ENCODE measurements around the gene MBNL1.
"Not testable (repeated sequence)": the region's sequence is repeated elsewhere in the genome, so short reads cannot be mapped to it uniquely, and the experiment has no call there.

MBNL1 gene

GRCh38 chr3:152385761-152386160 is 117.0 kb downstream of the MBNL1 start:
- peaks cover 2% of the 10 kb centered on the region for H3K36me3 ChIP-seq (ENCODE audit: control insufficient read depth, insufficient read depth, low read length)
- H3K4me1 ChIP-seq (ENCODE audit: control insufficient read depth, insufficient read depth, low read length): peaks cover 47% of the 10 kb centered on the region
- H3K9ac ChIP-seq (ENCODE audit: low read length): no peak overlapping the region
- H3K27me3 ChIP-seq (ENCODE audit: control insufficient read depth, insufficient read depth, low read length): no peaks in the 10 kb centered on the region
- no peak overlapping the region for H3K4me3 ChIP-seq (ENCODE audit: low read length)
- peak overlapping the region; percentile 72 for H3K27ac ChIP-seq (ENCODE audit: low read depth, low read length)

- H3K4me1 ChIP-seq (ENCODE audit: control insufficient read depth, insufficient read depth, low read length): peaks cover 48% of the 10 kb centered on the region
- no peaks in the 10 kb centered on the region for H3K27me3 ChIP-seq (ENCODE audit: control insufficient read depth, insufficient read depth, low read length)
- peak overlapping the region; percentile 72 for H3K27ac ChIP-seq (ENCODE audit: low read depth, low read length)
Observed at GRCh38 chr3:152386208-152386607, 117.5 kb downstream of the MBNL1 start.

GRCh38 chr3:152388631-152389030 is 119.9 kb downstream of the MBNL1 start:
- H3K9ac ChIP-seq (ENCODE audit: low read length): no peak overlapping the region

More at GRCh38 chr3:152386208-152386607, 117.5 kb downstream of the MBNL1 start:
- H3K4me3 ChIP-seq (ENCODE audit: low read length): no peak overlapping the region
- H3K36me3 ChIP-seq (ENCODE audit: control insufficient read depth, insufficient read depth, low read length): peaks cover 2% of the 10 kb centered on the region
- no peak overlapping the region for H3K9ac ChIP-seq (ENCODE audit: low read length)

GRCh38 chr3:152389316-152389934 is 120.7 kb downstream of the MBNL1 start:
- Histone ChIP-seq H3K4me3 (ENCODE audit: low read length) (no peak overlapping the region), H3K9ac (ENCODE audit: low read length) (no peak overlapping the region), H3K36me3 (ENCODE audit: control insufficient read depth, insufficient read depth, low read length) (no peaks in the 10 kb centered on the region), H3K27me3 (ENCODE audit: control insufficient read depth, insufficient read depth, low read length) (no peaks in the 10 kb centered on the region), H3K4me1 (ENCODE audit: control insufficient read depth, insufficient read depth, low read length) (peaks cover 50% of the 10 kb centered on the region), H3K27ac (ENCODE audit: low read depth, low read length) (peak overlapping the region; percentile 22)

More at GRCh38 chr3:152388631-152389030, 119.9 kb downstream of the MBNL1 start:
- H3K4me1 ChIP-seq (ENCODE audit: control insufficient read depth, insufficient read depth, low read length): peaks cover 53% of the 10 kb centered on the region
- no peaks in the 10 kb centered on the region for H3K36me3 ChIP-seq (ENCODE audit: control insufficient read depth, insufficient read depth, low read length)
- no peaks in the 10 kb centered on the region for H3K27me3 ChIP-seq (ENCODE audit: control insufficient read depth, insufficient read depth, low read length)
- H3K27ac ChIP-seq (ENCODE audit: low read depth, low read length): peak overlapping the region; percentile 68
- H3K4me3 ChIP-seq (ENCODE audit: low read length): no peak overlapping the region

- H3K4me1 ChIP-seq (ENCODE audit: control insufficient read depth, insufficient read depth, low read length): peaks cover 46% of the 10 kb centered on the region
- no peak overlapping the region for H3K9ac ChIP-seq (ENCODE audit: low read length)
- peak overlapping the region; percentile 40 for H3K27ac ChIP-seq (ENCODE audit: low read depth, low read length)
- no peaks in the 10 kb centered on the region for H3K36me3 ChIP-seq (ENCODE audit: control insufficient read depth, insufficient read depth, low read length)
- no peaks in the 10 kb centered on the region for H3K27me3 ChIP-seq (ENCODE audit: control insufficient read depth, insufficient read depth, low read length)
- no peak overlapping the region for H3K4me3 ChIP-seq (ENCODE audit: low read length)
Observed at GRCh38 chr3:152390647-152391046, 121.9 kb downstream of the MBNL1 start.

- Histone ChIP-seq H3K4me3 (ENCODE audit: low read length) (no peak overlapping the region), H3K36me3 (ENCODE audit: control insufficient read depth, insufficient read depth, low read length) (no peaks in the 10 kb centered on the region), H3K4me1 (ENCODE audit: control insufficient read depth, insufficient read depth, low read length) (peaks cover 36% of the 10 kb centered on the region), H3K27ac (ENCODE audit: low read depth, low read length) (peak overlapping the region; percentile 40), H3K9ac (ENCODE audit: low read length) (no peak overlapping the region), H3K27me3 (ENCODE audit: control insufficient read depth, insufficient read depth, low read length) (no peaks in the 10 kb centered on the region)
Observed at GRCh38 chr3:152391671-152392070, 122.9 kb downstream of the MBNL1 start.

- Histone ChIP-seq H3K27ac (ENCODE audit: low read depth, low read length) (peak overlapping the region; percentile 54), H3K9ac (ENCODE audit: low read length) (no peak overlapping the region), H3K4me1 (ENCODE audit: control insufficient read depth, insufficient read depth, low read length) (peaks cover 34% of the 10 kb centered on the region), H3K4me3 (ENCODE audit: low read length) (no peak overlapping the region), H3K27me3 (ENCODE audit: control insufficient read depth, insufficient read depth, low read length) (no peaks in the 10 kb centered on the region), H3K36me3 (ENCODE audit: control insufficient read depth, insufficient read depth, low read length) (no peaks in the 10 kb centered on the region)
Observed at GRCh38 chr3:152392272-152392880, 123.6 kb downstream of the MBNL1 start.

GRCh38 chr3:152394246-152394645 is 125.5 kb downstream of the MBNL1 start:
- H3K27me3 ChIP-seq (ENCODE audit: control insufficient read depth, insufficient read depth, low read length): no peaks in the 10 kb centered on the region
- no peak overlapping the region for H3K4me3 ChIP-seq (ENCODE audit: low read length)
- no peak overlapping the region for H3K27ac ChIP-seq (ENCODE audit: low read depth, low read length)
- H3K36me3 ChIP-seq (ENCODE audit: control insufficient read depth, insufficient read depth, low read length): no peaks in the 10 kb centered on the region
- H3K9ac ChIP-seq (ENCODE audit: low read length): no peak overlapping the region
- peaks cover 34% of the 10 kb centered on the region for H3K4me1 ChIP-seq (ENCODE audit: control insufficient read depth, insufficient read depth, low read length)

- H3K27ac ChIP-seq (ENCODE audit: low read depth, low read length): peak overlapping the region; percentile 21
- no peaks in the 10 kb centered on the region for H3K36me3 ChIP-seq (ENCODE audit: control insufficient read depth, insufficient read depth, low read length)
- no peaks in the 10 kb centered on the region for H3K27me3 ChIP-seq (ENCODE audit: control insufficient read depth, insufficient read depth, low read length)
- peaks cover 46% of the 10 kb centered on the region for H3K4me1 ChIP-seq (ENCODE audit: control insufficient read depth, insufficient read depth, low read length)
- no peak overlapping the region for H3K4me3 ChIP-seq (ENCODE audit: low read length)
- no peak overlapping the region for H3K9ac ChIP-seq (ENCODE audit: low read length)
Observed at GRCh38 chr3:152395764-152396163, 127.0 kb downstream of the MBNL1 start.

- H3K27me3 ChIP-seq (ENCODE audit: control insufficient read depth, insufficient read depth, low read length): no peaks in the 10 kb centered on the region
- H3K4me1 ChIP-seq (ENCODE audit: control insufficient read depth, insufficient read depth, low read length): peaks cover 45% of the 10 kb centered on the region
- H3K9ac ChIP-seq (ENCODE audit: low read length): no peak overlapping the region
- no peak overlapping the region for H3K27ac ChIP-seq (ENCODE audit: low read depth, low read length)
- no peak overlapping the region for H3K4me3 ChIP-seq (ENCODE audit: low read length)
- H3K36me3 ChIP-seq (ENCODE audit: control insufficient read depth, insufficient read depth, low read length): no peaks in the 10 kb centered on the region
Observed at GRCh38 chr3:152396867-152397266, 128.1 kb downstream of the MBNL1 start.

- not testable (repeated sequence) for H3K4me3 ChIP-seq (ENCODE audit: low read length); H3K9ac ChIP-seq (ENCODE audit: low read length); H3K36me3 ChIP-seq (ENCODE audit: control insufficient read depth, insufficient read depth, low read length); H3K27ac ChIP-seq (ENCODE audit: low read depth, low read length); H3K27me3 ChIP-seq (ENCODE audit: control insufficient read depth, insufficient read depth, low read length)
- peaks cover 45% of the 10 kb centered on the region for H3K4me1 ChIP-seq (ENCODE audit: control insufficient read depth, insufficient read depth, low read length)
Observed at GRCh38 chr3:152397348-152397747, 128.6 kb downstream of the MBNL1 start.

GRCh38 chr3:152398495-152398894 is 129.8 kb downstream of the MBNL1 start:
- Histone ChIP-seq H3K4me1 (ENCODE audit: control insufficient read depth, insufficient read depth, low read length) (peaks cover 41% of the 10 kb centered on the region), H3K36me3 (ENCODE audit: control insufficient read depth, insufficient read depth, low read length) (no peaks in the 10 kb centered on the region), H3K4me3 (ENCODE audit: low read length) (no peak overlapping the region), H3K27ac (ENCODE audit: low read depth, low read length) (no peak overlapping the region), H3K27me3 (ENCODE audit: control insufficient read depth, insufficient read depth, low read length) (no peaks in the 10 kb centered on the region), H3K9ac (ENCODE audit: low read length) (no peak overlapping the region)

GRCh38 chr3:152399374-152399773 is 130.6 kb downstream of the MBNL1 start:
- H3K27me3 ChIP-seq (ENCODE audit: control insufficient read depth, insufficient read depth, low read length): no peaks in the 10 kb centered on the region
- peaks cover 48% of the 10 kb centered on the region for H3K4me1 ChIP-seq (ENCODE audit: control insufficient read depth, insufficient read depth, low read length)
- no peak overlapping the region for H3K27ac ChIP-seq (ENCODE audit: low read depth, low read length)
- H3K9ac ChIP-seq (ENCODE audit: low read length): no peak overlapping the region
- no peaks in the 10 kb centered on the region for H3K36me3 ChIP-seq (ENCODE audit: control insufficient read depth, insufficient read depth, low read length)
- H3K4me3 ChIP-seq (ENCODE audit: low read length): no peak overlapping the region
